Hepatocyte (in vitro differentiated cells): Measurements from ENCODE around the gene PTPN4.

ENCODE experiments used
- EZH2 ChIP-seq: fragments of 200-600 bp; sonication (generic); IDR thresholded peaks from 2 replicates; pipeline ENCODE4 v1.6.1; 2016; ENCODE audit warnings: antibody characterized with exemption, mild to moderate bottlenecking, borderline replicate concordance
- EZH2phosphoT487 ChIP-seq: fragments of 200-600 bp; sonication (generic); IDR thresholded peaks from one replicate; pipeline ENCODE4 v1.6.1; 2018; ENCODE audit warnings: antibody characterized with exemption, mild to moderate bottlenecking, low read depth, moderate library complexity; ENCODE audit not compliant: unreplicated experiment, severe bottlenecking

DNA sequence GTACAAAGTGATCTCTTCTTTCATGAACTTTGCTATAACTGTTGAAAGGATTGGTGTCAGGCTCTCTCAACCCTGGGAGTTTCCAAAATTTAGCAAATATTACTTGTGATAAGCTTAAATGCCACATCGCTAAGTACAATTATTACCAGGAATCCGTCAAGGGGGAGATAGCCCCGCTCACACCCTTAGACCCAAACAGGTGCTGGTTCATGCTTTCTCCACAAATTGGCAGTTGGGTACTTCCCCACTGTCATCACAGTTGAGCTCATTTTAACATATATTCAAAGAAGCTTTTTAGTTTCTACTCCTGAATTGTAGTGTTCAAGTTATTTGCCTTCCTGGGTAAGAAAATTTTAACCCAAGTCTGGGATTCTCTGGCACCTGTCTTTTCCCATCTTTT, 223.4 kb downstream of the PTPN4 start:
- TF ChIP-seq EZH2 (no peak), EZH2phosphoT487 (no peak)
